Gastrocnemius medialis (tissue), 4 donors: ENCODE results near the gene KIR3DL1.
"Not testable (repeated sequence)": the region's sequence is repeated elsewhere in the genome, so short reads cannot be mapped to it uniquely, and the experiment has no call there.

ENCODE experiments used
- POLR2A ChIP-seq, 2 donors: fragments of 450-650 bp; IDR thresholded peaks; one replicate each; pipeline ENCODE4 v1.6.1; 2017; ENCODE audit warnings: antibody characterized with exemption in 2 of 2, mild to moderate bottlenecking in 2 of 2, moderate library complexity in 2 of 2
- TF ChIP-seq, protein P1 (sequence below), 5 experiments: fragments of 450-650 bp in 3 of 5; fragments of 200-600 bp in 2 of 5; sonication (generic) in 2 of 5; IDR thresholded peaks in 4 of 5; conservative IDR thresholded peaks in 1 of 5; 1 replicate in 4 of 5; 2 replicates in 1 of 5; pipeline ENCODE4 v1.5.1; 2016 to 2019; ENCODE audit warnings: antibody characterized with exemption in 5 of 5, mild to moderate bottlenecking in 3 of 5, moderate library complexity in 3 of 5

DNA sequence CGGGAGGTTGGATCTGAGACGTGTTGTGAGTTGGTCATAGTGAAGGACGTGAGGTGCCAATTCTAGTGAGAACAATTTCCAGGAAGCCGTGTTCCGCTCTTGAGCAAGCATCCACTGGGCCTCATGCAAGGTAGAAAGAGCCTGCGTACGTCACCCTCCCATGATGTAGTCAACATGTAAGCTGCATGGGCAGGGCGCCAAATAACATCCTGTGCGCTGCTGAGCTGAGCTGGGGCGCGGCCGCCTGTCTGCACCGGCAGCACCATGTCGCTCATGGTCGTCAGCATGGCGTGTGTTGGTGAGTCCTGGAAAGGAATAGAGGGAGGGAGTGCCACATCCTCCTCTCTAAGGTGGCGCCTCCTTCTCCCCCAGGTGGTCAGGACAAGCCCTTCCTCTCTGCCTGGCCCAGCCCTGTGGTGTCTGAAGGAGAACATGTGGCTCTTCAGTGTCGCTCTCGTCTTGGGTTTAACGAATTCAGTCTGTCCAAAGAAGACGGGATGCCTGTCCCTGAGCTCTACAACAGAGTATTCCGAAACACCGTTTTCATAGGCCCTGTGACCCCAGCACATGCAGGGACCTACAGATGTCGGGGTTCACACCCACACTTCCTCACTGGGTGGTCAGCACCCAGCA is 30.1 kb upstream of the KIR3DL1 start:
- TF ChIP-seq, protein P1, sequence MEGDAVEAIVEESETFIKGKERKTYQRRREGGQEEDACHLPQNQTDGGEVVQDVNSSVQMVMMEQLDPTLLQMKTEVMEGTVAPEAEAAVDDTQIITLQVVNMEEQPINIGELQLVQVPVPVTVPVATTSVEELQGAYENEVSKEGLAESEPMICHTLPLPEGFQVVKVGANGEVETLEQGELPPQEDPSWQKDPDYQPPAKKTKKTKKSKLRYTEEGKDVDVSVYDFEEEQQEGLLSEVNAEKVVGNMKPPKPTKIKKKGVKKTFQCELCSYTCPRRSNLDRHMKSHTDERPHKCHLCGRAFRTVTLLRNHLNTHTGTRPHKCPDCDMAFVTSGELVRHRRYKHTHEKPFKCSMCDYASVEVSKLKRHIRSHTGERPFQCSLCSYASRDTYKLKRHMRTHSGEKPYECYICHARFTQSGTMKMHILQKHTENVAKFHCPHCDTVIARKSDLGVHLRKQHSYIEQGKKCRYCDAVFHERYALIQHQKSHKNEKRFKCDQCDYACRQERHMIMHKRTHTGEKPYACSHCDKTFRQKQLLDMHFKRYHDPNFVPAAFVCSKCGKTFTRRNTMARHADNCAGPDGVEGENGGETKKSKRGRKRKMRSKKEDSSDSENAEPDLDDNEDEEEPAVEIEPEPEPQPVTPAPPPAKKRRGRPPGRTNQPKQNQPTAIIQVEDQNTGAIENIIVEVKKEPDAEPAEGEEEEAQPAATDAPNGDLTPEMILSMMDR (IDR thresholded peaks at IDR 0.05 in 4 of 5, conservative IDR thresholded peaks at IDR 0.05 in 1 of 5), result not testable (repeated sequence)
- TF ChIP-seq POLR2A (IDR thresholded peaks at IDR 0.05), result not testable (repeated sequence)
